ENCODE data around the gene RAD51B. TPM values are rescaled to one million over a fixed set of nuclear protein-coding genes. Genes with fewer than 3 reads are reported as not detected.

Gene RAD51B
- total and polyA plus RNA-seq, 9 of the 15 experiments (the other 6 are each of a cell fraction or from before 2014, with no cell fraction given), result 8.5 to 17.3 (median 11.3) TPM

DNA sequence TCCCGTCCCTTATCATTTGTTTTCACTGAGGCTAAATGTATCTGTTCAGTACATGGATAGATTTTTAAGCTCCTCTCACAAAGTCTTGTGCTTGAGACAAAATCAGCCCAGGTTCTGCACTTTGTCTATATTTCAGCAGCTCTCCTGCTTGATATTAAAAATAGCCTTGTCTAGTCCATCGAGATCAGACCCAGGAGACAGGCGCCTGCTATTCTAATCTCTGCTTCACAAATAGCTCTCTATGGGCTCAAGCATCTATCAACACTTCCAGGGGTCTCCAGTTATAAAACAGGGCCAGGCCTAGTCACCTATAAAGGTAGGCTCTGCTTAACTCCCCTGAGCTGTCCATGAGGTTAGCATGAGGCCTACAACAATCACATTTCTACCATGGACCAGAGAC, 910.8 kb downstream of the RAD51B start:
- ATAC-seq (no peak), FAIRE-seq (no peak), DNase-seq (ENCODE audit: extremely low read depth in 1 of 4, low spot score in 3 of 4) (no peak)
- Histone ChIP-seq H3K9me3 (replicated peaks; ENCODE audit: control insufficient read depth, insufficient read depth, low read depth, low read length) (peaks cover 2% of the 10 kb centered on the region; the same call in 1 of the 2 replicates), H2AFZ (ENCODE audit: low read depth, low read length) (no peak overlapping the region), H3K9me1 (ENCODE audit: control insufficient read depth, insufficient read depth, low read length) (no peaks in the 10 kb centered on the region), H3K4me3 (no peak overlapping the region), H3K27me3 (ENCODE audit: control insufficient read depth in 2 of 2, insufficient read depth in 2 of 2, low read length in 2 of 2) (no peaks in the 10 kb centered on the region), H3K4me1 (replicated peaks in 1 of 2; ENCODE audit: control insufficient read depth in 2 of 2, insufficient read depth in 2 of 2, low read length in 2 of 2) (peaks cover 5 to 37% of the 10 kb centered on the region in 2 experiments; a peak in 4 of 5 replicates), H3K36me3 (ENCODE audit: control insufficient read depth, insufficient read depth, low read length) (no peaks in the 10 kb centered on the region), H3K79me2 (ENCODE audit: control insufficient read depth, insufficient read depth, low read length) (no peaks in the 10 kb centered on the region), H3K27ac (ENCODE audit: extremely low read depth, low read depth, low read length) (no peak overlapping the region), H4K20me1 (replicated peaks; ENCODE audit: control insufficient read depth, insufficient read depth, low read length) (no peaks in the 10 kb centered on the region), H3K9ac (ENCODE audit: insufficient read depth in 1 of 2, low read depth in 2 of 2, low read length in 2 of 2) (no peak overlapping the region), H3K4me2 (ENCODE audit: insufficient read depth, low read length) (no peak overlapping the region)
- in situ Hi-C loops (cut with MboI) (no loop called here), intact Hi-C loops (cut with micrococcal nuclease) (no loop called here)
- CTCF ChIA-PET (ENCODE audit: low intra/inter-chr PET ratio), result no interaction called here
- POLR2A ChIA-PET, result interaction anchor here (0.7 kb wide), 1 partner anchor 643 kb away, joined by 4 read pairs; no protein-coding TSS in a partner anchor
- BruUV-seq (replicated peaks), result no TSS peak
- WGBS (ENCODE audit: insufficient coverage, low coverage, missing lambda C conversion rate), result 40% methylated on average over 3 of the region's 3 CpGs
- no peak for TF ChIP-seq TBL1XR1 (IDR thresholded peaks at IDR 0.05; ENCODE audit: low read length in 2 of 2)
- TF ChIP-seq, protein P1, sequence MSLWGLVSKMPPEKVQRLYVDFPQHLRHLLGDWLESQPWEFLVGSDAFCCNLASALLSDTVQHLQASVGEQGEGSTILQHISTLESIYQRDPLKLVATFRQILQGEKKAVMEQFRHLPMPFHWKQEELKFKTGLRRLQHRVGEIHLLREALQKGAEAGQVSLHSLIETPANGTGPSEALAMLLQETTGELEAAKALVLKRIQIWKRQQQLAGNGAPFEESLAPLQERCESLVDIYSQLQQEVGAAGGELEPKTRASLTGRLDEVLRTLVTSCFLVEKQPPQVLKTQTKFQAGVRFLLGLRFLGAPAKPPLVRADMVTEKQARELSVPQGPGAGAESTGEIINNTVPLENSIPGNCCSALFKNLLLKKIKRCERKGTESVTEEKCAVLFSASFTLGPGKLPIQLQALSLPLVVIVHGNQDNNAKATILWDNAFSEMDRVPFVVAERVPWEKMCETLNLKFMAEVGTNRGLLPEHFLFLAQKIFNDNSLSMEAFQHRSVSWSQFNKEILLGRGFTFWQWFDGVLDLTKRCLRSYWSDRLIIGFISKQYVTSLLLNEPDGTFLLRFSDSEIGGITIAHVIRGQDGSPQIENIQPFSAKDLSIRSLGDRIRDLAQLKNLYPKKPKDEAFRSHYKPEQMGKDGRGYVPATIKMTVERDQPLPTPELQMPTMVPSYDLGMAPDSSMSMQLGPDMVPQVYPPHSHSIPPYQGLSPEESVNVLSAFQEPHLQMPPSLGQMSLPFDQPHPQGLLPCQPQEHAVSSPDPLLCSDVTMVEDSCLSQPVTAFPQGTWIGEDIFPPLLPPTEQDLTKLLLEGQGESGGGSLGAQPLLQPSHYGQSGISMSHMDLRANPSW (CRISPR knock-in tag; IDR thresholded peaks at IDR 0.05), result no peak
- TF ChIP-seq, protein P2, sequence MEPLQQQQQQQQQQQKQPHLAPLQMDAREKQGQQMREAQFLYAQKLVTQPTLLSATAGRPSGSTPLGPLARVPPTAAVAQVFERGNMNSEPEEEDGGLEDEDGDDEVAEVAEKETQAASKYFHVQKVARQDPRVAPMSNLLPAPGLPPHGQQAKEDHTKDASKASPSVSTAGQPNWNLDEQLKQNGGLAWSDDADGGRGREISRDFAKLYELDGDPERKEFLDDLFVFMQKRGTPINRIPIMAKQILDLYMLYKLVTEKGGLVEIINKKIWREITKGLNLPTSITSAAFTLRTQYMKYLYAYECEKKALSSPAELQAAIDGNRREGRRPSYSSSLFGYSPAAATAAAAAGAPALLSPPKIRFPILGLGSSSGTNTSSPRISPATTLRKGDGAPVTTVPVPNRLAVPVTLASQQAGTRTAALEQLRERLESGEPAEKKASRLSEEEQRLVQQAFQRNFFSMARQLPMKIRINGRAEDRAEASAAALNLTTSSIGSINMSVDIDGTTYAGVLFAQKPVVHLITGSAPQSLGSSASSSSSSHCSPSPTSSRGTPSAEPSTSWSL (CRISPR knock-in tag; IDR thresholded peaks at IDR 0.05; ENCODE audit: borderline replicate concordance), result no peak
- TF ChIP-seq ILF3 (IDR thresholded peaks at IDR 0.05; ENCODE audit: borderline replicate concordance), result no peak
- no peak for TF ChIP-seq NR2F6 (CRISPR knock-in tag; IDR thresholded peaks at IDR 0.05)
- no peak for TF ChIP-seq ZNF583 (CRISPR knock-in tag; IDR thresholded peaks at IDR 0.05)
- TF ChIP-seq PHB2 (IDR thresholded peaks at IDR 0.05; ENCODE audit: low read depth), result no peak
- TF ChIP-seq, protein P3, sequence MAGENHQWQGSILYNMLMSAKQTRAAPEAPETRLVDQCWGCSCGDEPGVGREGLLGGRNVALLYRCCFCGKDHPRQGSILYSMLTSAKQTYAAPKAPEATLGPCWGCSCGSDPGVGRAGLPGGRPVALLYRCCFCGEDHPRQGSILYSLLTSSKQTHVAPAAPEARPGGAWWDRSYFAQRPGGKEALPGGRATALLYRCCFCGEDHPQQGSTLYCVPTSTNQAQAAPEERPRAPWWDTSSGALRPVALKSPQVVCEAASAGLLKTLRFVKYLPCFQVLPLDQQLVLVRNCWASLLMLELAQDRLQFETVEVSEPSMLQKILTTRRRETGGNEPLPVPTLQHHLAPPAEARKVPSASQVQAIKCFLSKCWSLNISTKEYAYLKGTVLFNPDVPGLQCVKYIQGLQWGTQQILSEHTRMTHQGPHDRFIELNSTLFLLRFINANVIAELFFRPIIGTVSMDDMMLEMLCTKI (IDR thresholded peaks at IDR 0.05; ENCODE audit: partially characterized antibody), result no peak
- TF ChIP-seq, protein P4, sequence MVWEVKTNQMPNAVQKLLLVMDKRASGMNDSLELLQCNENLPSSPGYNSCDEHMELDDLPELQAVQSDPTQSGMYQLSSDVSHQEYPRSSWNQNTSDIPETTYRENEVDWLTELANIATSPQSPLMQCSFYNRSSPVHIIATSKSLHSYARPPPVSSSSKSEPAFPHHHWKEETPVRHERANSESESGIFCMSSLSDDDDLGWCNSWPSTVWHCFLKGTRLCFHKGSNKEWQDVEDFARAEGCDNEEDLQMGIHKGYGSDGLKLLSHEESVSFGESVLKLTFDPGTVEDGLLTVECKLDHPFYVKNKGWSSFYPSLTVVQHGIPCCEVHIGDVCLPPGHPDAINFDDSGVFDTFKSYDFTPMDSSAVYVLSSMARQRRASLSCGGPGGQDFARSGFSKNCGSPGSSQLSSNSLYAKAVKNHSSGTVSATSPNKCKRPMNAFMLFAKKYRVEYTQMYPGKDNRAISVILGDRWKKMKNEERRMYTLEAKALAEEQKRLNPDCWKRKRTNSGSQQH (CRISPR knock-in tag; IDR thresholded peaks at IDR 0.05), result no peak
- no peak for TF ChIP-seq HOXB6 (CRISPR knock-in tag; IDR thresholded peaks at IDR 0.05; ENCODE audit: borderline replicate concordance)
- TF ChIP-seq, protein P5, sequence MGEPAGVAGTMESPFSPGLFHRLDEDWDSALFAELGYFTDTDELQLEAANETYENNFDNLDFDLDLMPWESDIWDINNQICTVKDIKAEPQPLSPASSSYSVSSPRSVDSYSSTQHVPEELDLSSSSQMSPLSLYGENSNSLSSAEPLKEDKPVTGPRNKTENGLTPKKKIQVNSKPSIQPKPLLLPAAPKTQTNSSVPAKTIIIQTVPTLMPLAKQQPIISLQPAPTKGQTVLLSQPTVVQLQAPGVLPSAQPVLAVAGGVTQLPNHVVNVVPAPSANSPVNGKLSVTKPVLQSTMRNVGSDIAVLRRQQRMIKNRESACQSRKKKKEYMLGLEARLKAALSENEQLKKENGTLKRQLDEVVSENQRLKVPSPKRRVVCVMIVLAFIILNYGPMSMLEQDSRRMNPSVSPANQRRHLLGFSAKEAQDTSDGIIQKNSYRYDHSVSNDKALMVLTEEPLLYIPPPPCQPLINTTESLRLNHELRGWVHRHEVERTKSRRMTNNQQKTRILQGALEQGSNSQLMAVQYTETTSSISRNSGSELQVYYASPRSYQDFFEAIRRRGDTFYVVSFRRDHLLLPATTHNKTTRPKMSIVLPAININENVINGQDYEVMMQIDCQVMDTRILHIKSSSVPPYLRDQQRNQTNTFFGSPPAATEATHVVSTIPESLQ (CRISPR knock-in tag; IDR thresholded peaks at IDR 0.05), result no peak
- no peak for TF ChIP-seq VEZF1 (CRISPR knock-in tag; IDR thresholded peaks at IDR 0.05)

Measured in K562 (cell line).